ENCODE data around the gene SNCG. TPM values are rescaled to one million over a fixed set of nuclear protein-coding genes. Genes with fewer than 3 reads are reported as not detected.
A peak's percentile ranks its signal among the peaks of the same experiment; 100 is the strongest.

The SNCG gene
- total RNA-seq, 1 experiment from 2014 or later: not detected

- H3K27me3 ChIP-seq (replicated peaks; ENCODE audit: insufficient read depth, low read depth, low read length, poor library complexity): no peaks in the 10 kb centered on the region
- CTCF ChIA-PET: no interaction called here
- H3K36me3 ChIP-seq (ENCODE audit: insufficient read depth, low read length, poor library complexity, severe bottlenecking): no peaks in the 10 kb centered on the region
- TF ChIP-seq EZH2 (IDR thresholded peaks at IDR 0.05; ENCODE audit: borderline replicate concordance, low read depth, low read length, poor library complexity, severe bottlenecking): no peak
- TF ChIP-seq, protein P1, sequence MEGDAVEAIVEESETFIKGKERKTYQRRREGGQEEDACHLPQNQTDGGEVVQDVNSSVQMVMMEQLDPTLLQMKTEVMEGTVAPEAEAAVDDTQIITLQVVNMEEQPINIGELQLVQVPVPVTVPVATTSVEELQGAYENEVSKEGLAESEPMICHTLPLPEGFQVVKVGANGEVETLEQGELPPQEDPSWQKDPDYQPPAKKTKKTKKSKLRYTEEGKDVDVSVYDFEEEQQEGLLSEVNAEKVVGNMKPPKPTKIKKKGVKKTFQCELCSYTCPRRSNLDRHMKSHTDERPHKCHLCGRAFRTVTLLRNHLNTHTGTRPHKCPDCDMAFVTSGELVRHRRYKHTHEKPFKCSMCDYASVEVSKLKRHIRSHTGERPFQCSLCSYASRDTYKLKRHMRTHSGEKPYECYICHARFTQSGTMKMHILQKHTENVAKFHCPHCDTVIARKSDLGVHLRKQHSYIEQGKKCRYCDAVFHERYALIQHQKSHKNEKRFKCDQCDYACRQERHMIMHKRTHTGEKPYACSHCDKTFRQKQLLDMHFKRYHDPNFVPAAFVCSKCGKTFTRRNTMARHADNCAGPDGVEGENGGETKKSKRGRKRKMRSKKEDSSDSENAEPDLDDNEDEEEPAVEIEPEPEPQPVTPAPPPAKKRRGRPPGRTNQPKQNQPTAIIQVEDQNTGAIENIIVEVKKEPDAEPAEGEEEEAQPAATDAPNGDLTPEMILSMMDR (conservative IDR thresholded peaks at IDR 0.05; ENCODE audit: low read depth, low read length): no peak
- H3K4me1 ChIP-seq (ENCODE audit: insufficient read depth, low read length, poor library complexity, severe bottlenecking): peaks cover 6% of the 10 kb centered on the region
- no peak within 1 kb of the TSS for H3K4me3 ChIP-seq (ENCODE audit: low read depth, low read length, poor library complexity, severe bottlenecking)
- H3K27ac ChIP-seq (ENCODE audit: low read depth, low read length, poor library complexity, severe bottlenecking): no peak within 1 kb of the TSS
- POLR2A ChIA-PET (ENCODE audit: low non-redundant PET): no interaction called here
- intact Hi-C loops (cut with micrococcal nuclease; ENCODE audit: unreplicated experiment): loop anchor here (10.0 kb wide), 1 partner anchor 284 kb away; no protein-coding TSS in a partner anchor
- no peak for DNase-seq (ENCODE audit: low spot score)
- H3K9me3 ChIP-seq (ENCODE audit: low read depth, low read length, poor library complexity, severe bottlenecking): no peaks in the 10 kb centered on the region
- BruUV-seq (replicated peaks): no TSS peak
These were observed 10.0 kb downstream of the SNCG start, which contains the start of gene ADIRF for GRCh38 chr10:86968271-86968993. Gene ADIRF, plus strand, starts transcription at chr10:86968482. Its CDS starts 63 bp downstream, at chr10:86968545.

- no peak overlapping the region for H3K4me3 ChIP-seq (ENCODE audit: low read depth, low read length, poor library complexity, severe bottlenecking)
- DNase-seq (ENCODE audit: low spot score): no peak
- H3K4me1 ChIP-seq (ENCODE audit: insufficient read depth, low read length, poor library complexity, severe bottlenecking): peaks cover 6% of the 10 kb centered on the region
- intact Hi-C loops (cut with micrococcal nuclease; ENCODE audit: unreplicated experiment): loop anchor here (10.0 kb wide), 1 partner anchor 284 kb away; no protein-coding TSS in a partner anchor
- H3K36me3 ChIP-seq (ENCODE audit: insufficient read depth, low read length, poor library complexity, severe bottlenecking): no peaks in the 10 kb centered on the region
- BruUV-seq (replicated peaks): no TSS peak
- TF ChIP-seq, protein P1 (conservative IDR thresholded peaks at IDR 0.05; ENCODE audit: low read depth, low read length): no peak
- no peak for TF ChIP-seq EZH2 (IDR thresholded peaks at IDR 0.05; ENCODE audit: borderline replicate concordance, low read depth, low read length, poor library complexity, severe bottlenecking)
- H3K27ac ChIP-seq (ENCODE audit: low read depth, low read length, poor library complexity, severe bottlenecking): no peak overlapping the region
- no peaks in the 10 kb centered on the region for H3K9me3 ChIP-seq (ENCODE audit: low read depth, low read length, poor library complexity, severe bottlenecking)
- POLR2A ChIA-PET (ENCODE audit: low non-redundant PET): no interaction called here
- H3K27me3 ChIP-seq (replicated peaks; ENCODE audit: insufficient read depth, low read depth, low read length, poor library complexity): no peaks in the 10 kb centered on the region
- CTCF ChIA-PET: no interaction called here
These were observed 10.6 kb downstream of the SNCG start for GRCh38 chr10:86968994-86969355.

DNA sequence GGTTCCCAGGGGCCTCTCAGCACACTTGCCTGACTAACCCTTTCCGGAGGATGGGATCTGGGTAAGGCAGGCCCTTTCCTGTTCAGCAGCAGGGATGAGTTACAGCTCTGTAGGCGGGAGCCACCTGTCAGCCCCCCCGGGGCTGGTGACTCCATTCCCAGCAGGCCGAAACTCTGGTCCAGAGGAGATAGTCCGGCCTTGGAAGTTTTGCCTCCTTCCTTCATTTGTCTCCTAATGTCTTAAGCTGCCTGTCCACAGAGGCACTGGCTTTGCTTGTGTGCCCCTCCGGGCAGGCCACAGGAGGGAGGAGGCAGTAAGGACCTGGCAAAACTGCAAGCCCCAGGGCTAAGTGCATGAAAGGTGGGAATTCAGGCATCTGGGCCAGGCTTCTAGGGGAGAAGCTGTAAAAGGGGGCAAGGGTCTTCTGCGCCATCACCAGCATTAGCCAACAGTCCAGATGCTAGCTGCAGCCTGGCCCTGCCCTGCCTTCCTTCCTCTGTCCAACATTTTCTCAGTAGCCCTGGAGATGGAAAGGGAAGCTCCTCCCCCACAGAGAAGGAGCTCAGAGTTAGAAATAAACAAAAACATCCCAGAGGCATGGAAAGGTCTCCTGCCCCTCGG lies 11.1 kb downstream of the SNCG start:
- no peaks in the 10 kb centered on the region for H3K27me3 ChIP-seq (replicated peaks; ENCODE audit: insufficient read depth, low read depth, low read length, poor library complexity)
- intact Hi-C loops (cut with micrococcal nuclease; ENCODE audit: unreplicated experiment): loop anchor here (10.0 kb wide), 1 partner anchor 285 kb away; no protein-coding TSS in a partner anchor
- DNase-seq (ENCODE audit: low spot score): peak; percentile 41
- H3K27ac ChIP-seq (ENCODE audit: low read depth, low read length, poor library complexity, severe bottlenecking): no peak overlapping the region
- no peaks in the 10 kb centered on the region for H3K36me3 ChIP-seq (ENCODE audit: insufficient read depth, low read length, poor library complexity, severe bottlenecking)
- no peak for TF ChIP-seq EZH2 (IDR thresholded peaks at IDR 0.05; ENCODE audit: borderline replicate concordance, low read depth, low read length, poor library complexity, severe bottlenecking)
- TF ChIP-seq, protein P1 (conservative IDR thresholded peaks at IDR 0.05; ENCODE audit: low read depth, low read length): no peak
- no peaks in the 10 kb centered on the region for H3K9me3 ChIP-seq (ENCODE audit: low read depth, low read length, poor library complexity, severe bottlenecking)
- ChIA-PET POLR2A (ENCODE audit: low non-redundant PET) (no interaction called here), CTCF (no interaction called here)
- peaks cover 6% of the 10 kb centered on the region for H3K4me1 ChIP-seq (ENCODE audit: insufficient read depth, low read length, poor library complexity, severe bottlenecking)
- BruUV-seq (replicated peaks): no TSS peak
- H3K4me3 ChIP-seq (ENCODE audit: low read depth, low read length, poor library complexity, severe bottlenecking): no peak overlapping the region

Measured in A673 (cell line).